Activated CD8-positive, alpha-beta T cell treated with anti-CD3 and anti-CD28 coated beads for 36 hours (primary cell): ENCODE measurements around the gene IRF2BP2. TPM values are rescaled to one million over a fixed set of nuclear protein-coding genes. Genes with fewer than 3 reads are reported as not detected.
"Not testable (repeated sequence)": the region's sequence is repeated elsewhere in the genome, so short reads cannot be mapped to it uniquely, and the experiment has no call there.

Source experiments
- ATAC-seq: fragments of 200-7000 bp; cut with Tn5 transposase; one replicate; pipeline ENCODE4 v1.10.0; 2021; ENCODE audit warnings: mild to moderate bottlenecking, moderate library complexity
- CTCF ChIA-PET: fragments of 350-600 bp; sonication (Branson Sonifier 250); formaldehyde crosslinking; loops from one replicate; lab custom pipeline; 2021; ENCODE audit warnings: antibody characterized with exemption; lab: Charles Lee
- POLR2A ChIA-PET: fragments of 350-600 bp; sonication (Branson Sonifier 250); formaldehyde crosslinking; loops from one replicate; lab custom pipeline; 2021; ENCODE audit warnings: antibody characterized with exemption; lab: Charles Lee
- DNase-seq: peaks from one replicate; pipeline ENCODE4 v3.0.0-alpha.2; 2020
- H3K27ac Mint-ChIP-seq: one replicate; pipeline ENCODE4 v1.8.0; 2021; ENCODE audit warnings: mild to moderate bottlenecking, mixed read lengths
- H3K27me3 Mint-ChIP-seq: one replicate; pipeline ENCODE4 v1.8.0; 2021; ENCODE audit warnings: mixed read lengths
- H3K36me3 Mint-ChIP-seq: one replicate; pipeline ENCODE4 v1.8.0; 2021; ENCODE audit warnings: low read depth, mixed read lengths
- H3K4me1 Mint-ChIP-seq: one replicate; pipeline ENCODE4 v1.8.0; 2021; ENCODE audit warnings: low read depth, mixed read lengths
- H3K4me3 Mint-ChIP-seq: one replicate; pipeline ENCODE4 v1.8.0; 2021; ENCODE audit warnings: mild to moderate bottlenecking, moderate library complexity, mixed read lengths
- H3K9me3 Mint-ChIP-seq: one replicate; pipeline ENCODE4 v1.8.0; 2021; ENCODE audit warnings: mixed read lengths
- intact Hi-C: fragments of 100-400 bp; cut with micrococcal nuclease; formaldehyde crosslinking; loops from one replicate; pipeline ENCODE4 v1.10.0; 2022
- total RNA-seq, 2 experiments: library from RNA; stranded (reverse); gene quantifications; one replicate each; pipeline ENCODE4 v1.2.3, GENCODE V29; 2021
- TF ChIP-seq, protein P1 (sequence below): fragments of 200-600 bp; IDR thresholded peaks from one replicate; pipeline ENCODE4 v1.8.0; 2022; ENCODE audit warnings: antibody characterized with exemption, mild to moderate bottlenecking

IRF2BP2 gene
- total RNA-seq, 2 experiments from 2014 or later: 148 to 155 TPM

DNA sequence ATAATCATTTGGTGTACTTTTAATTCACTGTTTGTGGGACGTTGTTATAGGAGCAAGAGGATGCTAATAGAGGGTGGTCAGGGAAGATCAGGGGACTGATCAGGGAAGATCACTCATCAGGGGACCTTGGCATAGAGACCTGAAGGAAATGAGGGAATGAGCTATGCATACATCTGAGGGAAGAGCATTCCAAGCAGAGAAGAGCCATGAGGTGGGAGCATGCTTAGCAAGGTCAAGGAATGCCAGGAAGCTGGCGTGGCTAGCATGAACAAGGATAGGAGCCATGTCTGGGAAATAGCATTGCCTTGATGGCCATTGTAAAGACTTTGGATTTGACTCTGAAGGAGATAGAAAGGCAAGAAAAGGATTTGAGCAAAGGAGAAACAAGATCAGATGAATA is 14.1 kb downstream of the IRF2BP2 start:
- H3K36me3 Mint-ChIP-seq: peaks cover 7% of the 10 kb centered on the region
- no peak for DNase-seq
- H3K9me3 Mint-ChIP-seq: no peaks in the 10 kb centered on the region
- ChIA-PET CTCF (no interaction called here), POLR2A (no interaction called here)
- H3K27ac Mint-ChIP-seq: no peak overlapping the region
- intact Hi-C loops: no loop called here
- ATAC-seq: no peak
- H3K27me3 Mint-ChIP-seq: no peaks in the 10 kb centered on the region
- no peak overlapping the region for H3K4me3 Mint-ChIP-seq
- H3K4me1 Mint-ChIP-seq: peaks cover 37% of the 10 kb centered on the region
- TF ChIP-seq, protein P1, sequence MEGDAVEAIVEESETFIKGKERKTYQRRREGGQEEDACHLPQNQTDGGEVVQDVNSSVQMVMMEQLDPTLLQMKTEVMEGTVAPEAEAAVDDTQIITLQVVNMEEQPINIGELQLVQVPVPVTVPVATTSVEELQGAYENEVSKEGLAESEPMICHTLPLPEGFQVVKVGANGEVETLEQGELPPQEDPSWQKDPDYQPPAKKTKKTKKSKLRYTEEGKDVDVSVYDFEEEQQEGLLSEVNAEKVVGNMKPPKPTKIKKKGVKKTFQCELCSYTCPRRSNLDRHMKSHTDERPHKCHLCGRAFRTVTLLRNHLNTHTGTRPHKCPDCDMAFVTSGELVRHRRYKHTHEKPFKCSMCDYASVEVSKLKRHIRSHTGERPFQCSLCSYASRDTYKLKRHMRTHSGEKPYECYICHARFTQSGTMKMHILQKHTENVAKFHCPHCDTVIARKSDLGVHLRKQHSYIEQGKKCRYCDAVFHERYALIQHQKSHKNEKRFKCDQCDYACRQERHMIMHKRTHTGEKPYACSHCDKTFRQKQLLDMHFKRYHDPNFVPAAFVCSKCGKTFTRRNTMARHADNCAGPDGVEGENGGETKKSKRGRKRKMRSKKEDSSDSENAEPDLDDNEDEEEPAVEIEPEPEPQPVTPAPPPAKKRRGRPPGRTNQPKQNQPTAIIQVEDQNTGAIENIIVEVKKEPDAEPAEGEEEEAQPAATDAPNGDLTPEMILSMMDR: no peak

DNA sequence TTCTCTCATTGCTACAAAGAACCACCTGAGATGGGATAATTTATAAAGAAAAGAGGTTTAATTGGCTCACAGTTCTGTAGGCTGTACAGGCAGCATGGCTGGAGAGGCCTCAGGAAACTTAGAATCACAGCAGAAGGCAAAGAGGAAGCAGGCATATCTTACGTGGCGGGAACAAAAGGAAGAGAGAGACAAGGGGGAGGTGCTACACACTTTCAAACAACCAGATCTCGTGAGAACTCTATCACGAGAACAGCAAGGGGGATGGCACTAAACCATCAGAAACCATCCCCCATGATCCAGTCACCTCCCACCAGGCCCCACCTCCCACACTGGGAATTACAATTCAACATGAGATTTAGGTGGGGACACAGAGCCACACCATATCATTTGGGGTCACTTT is 15.4 kb downstream of the IRF2BP2 start:
- ATAC-seq, intact Hi-C loops: not testable (repeated sequence)

DNA sequence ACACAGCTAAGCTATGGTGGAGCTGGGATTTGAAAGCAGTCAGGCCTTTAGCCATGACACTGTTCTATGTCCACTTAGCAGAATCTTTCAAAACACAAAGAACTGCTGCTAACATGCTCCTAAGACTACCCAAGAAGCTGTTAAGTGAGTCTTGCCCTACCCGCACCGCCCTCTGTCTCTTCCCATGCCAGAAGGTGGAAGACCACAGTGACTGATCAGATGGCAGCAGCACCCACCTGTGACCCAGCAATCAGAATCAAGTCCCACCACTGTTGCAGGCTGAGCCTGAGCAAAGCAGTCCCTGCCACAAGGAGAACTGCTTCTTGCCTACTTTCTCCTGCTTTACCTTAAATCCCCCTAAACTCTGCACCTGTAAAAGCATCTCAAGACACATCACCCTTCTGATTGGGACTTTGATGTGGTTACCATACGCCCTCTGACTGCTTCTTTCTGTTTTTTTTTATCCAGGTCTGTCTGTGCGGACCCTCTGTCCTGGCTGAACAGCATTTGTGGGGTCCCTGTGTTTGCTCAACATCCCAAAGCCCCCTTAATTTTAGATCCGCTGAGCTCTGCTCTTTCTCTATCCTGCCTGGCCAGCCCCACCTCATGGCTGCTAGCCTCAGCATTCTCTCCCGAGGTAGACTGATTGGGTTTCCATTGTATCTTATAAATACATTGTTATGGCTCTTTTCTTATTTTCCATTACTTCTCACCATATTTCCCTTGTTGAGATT is 16.0 kb downstream of the IRF2BP2 start:
- H3K9me3 Mint-ChIP-seq: no peaks in the 10 kb centered on the region
- CTCF ChIA-PET: no interaction called here
- ATAC-seq: no peak
- POLR2A ChIA-PET: interaction anchor here (1.0 kb wide), 1 partner anchor 94 kb away, joined by 5 read pairs; no protein-coding TSS in a partner anchor
- no peak overlapping the region for H3K27ac Mint-ChIP-seq
- DNase-seq: no peak
- intact Hi-C loops: no loop called here
- peaks cover 27% of the 10 kb centered on the region for H3K4me1 Mint-ChIP-seq
- no peak overlapping the region for H3K4me3 Mint-ChIP-seq
- no peaks in the 10 kb centered on the region for H3K27me3 Mint-ChIP-seq
- TF ChIP-seq, protein P1: no peak
- peaks cover 3% of the 10 kb centered on the region for H3K36me3 Mint-ChIP-seq

More for the DNA sequence above, 15.4 kb downstream of the IRF2BP2 start:
- H3K4me3 Mint-ChIP-seq, H3K27me3 Mint-ChIP-seq, H3K9me3 Mint-ChIP-seq, H3K36me3 Mint-ChIP-seq, H3K27ac Mint-ChIP-seq, POLR2A ChIA-PET, DNase-seq, CTCF ChIA-PET: not testable (repeated sequence)
- peaks cover 30% of the 10 kb centered on the region for H3K4me1 Mint-ChIP-seq

DNA sequence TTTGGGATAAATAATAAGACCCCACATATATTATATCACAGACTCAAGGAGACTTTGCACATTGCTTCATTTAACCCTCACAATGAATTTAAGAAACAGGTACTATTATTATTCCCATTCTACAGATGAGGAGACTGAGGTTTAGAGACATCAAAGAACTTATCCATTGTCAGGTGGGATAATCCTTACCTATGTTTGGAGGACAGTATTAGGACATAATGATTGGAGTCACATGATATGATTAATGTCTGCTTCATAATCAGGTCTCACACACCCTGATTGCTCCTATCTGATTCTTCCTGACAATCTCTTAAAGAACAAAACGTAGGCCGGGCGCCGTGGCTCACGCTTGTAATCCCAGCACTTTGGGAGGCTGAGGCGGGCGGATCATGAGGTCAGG is 16.9 kb downstream of the IRF2BP2 start:
- intact Hi-C loops: no loop called here
- H3K27me3 Mint-ChIP-seq: peaks cover 2% of the 10 kb centered on the region

DNA sequence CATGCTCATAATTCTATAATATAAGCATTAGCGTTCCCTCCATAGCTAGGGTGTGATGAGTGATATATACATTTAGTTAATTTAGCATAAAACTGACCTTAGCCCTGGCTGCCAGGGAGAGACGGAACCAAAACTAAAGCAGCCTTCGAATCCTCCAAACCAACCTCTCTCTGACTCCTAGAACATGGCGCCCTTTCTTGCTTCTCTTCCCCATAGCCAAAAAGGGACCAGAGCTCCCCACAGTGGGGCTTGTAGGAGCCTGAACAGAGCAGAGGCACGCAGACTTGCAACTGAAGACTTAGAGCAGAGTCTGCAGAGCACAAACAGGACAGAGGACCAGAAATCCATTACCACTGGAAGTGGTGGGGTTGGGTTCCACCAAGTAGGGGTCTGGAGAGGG is 17.7 kb downstream of the IRF2BP2 start:
- ChIA-PET POLR2A (interaction anchor here (0.6 to 0.7 kb wide), 2 partner anchors 63 to 1693 kb away, joined by 3 to 5 read pairs; no protein-coding TSS in a partner anchor), CTCF (interaction anchor here (1.4 to 1.9 kb wide), 3 partner anchors 48 to 492 kb away, joined by 3 to 6 read pairs (median 4); no protein-coding TSS in a partner anchor)
- no peak for ATAC-seq

More for the DNA sequence above, 16.9 kb downstream of the IRF2BP2 start:
- Mint-ChIP-seq H3K9me3 (no peaks in the 10 kb centered on the region), H3K36me3 (peaks cover 3% of the 10 kb centered on the region), H3K4me3 (no peak overlapping the region), H3K27ac (no peak overlapping the region), H3K4me1 (peaks cover 20% of the 10 kb centered on the region)
- ChIA-PET POLR2A (interaction anchor here (1.0 kb wide), 1 partner anchor 93 kb away, joined by 5 read pairs; no protein-coding TSS in a partner anchor), CTCF (interaction anchor here (1.4 kb wide), 1 partner anchor 49 kb away, joined by 3 read pairs; no protein-coding TSS in a partner anchor)
- DNase-seq: no peak
- no peak for ATAC-seq
- TF ChIP-seq, protein P1: no peak

More for the DNA sequence above, 17.7 kb downstream of the IRF2BP2 start:
- Mint-ChIP-seq H3K27ac (no peak overlapping the region), H3K36me3 (peaks cover under 1% of the 10 kb centered on the region), H3K4me3 (no peak overlapping the region), H3K9me3 (no peaks in the 10 kb centered on the region), H3K4me1 (peaks cover 12% of the 10 kb centered on the region), H3K27me3 (peaks cover 2% of the 10 kb centered on the region)
- DNase-seq: no peak
- TF ChIP-seq, protein P1: no peak
- intact Hi-C loops: no loop called here
